ENCODE results near the gene CNPY4. TPM values are rescaled to one million over a fixed set of nuclear protein-coding genes. Genes with fewer than 3 reads are reported as not detected.

CNPY4 gene
- polyA plus RNA-seq, 3 donors: 6.2 to 6.8 (median 6.2) TPM

GRCh38 chr7:100163006-100163531 lies 43.6 kb downstream of the CNPY4 start:
- H3K27ac ChIP-seq (ENCODE audit: low read depth in 1 of 2, low read length in 2 of 2): no peak overlapping the region
- no peaks in the 10 kb centered on the region for H4K20me1 ChIP-seq (ENCODE audit: insufficient read depth, low read length)
- H2AFZ ChIP-seq (ENCODE audit: insufficient read depth, low read depth, low read length, poor library complexity, severe bottlenecking): no peak overlapping the region
- no peak overlapping the region for H3K27ac Mint-ChIP-seq
- no peak for DNase-seq
- H3K36me3 ChIP-seq (replicated peaks in 1 of 2; ENCODE audit: control insufficient read depth in 1 of 2, insufficient read depth in 2 of 2, low read length in 2 of 2): no peaks in the 10 kb centered on the region
- WGBS (ENCODE audit: insufficient coverage): 97% methylated on average over 5 of the region's 6 CpGs
- H3K4me2 ChIP-seq (replicated peaks; ENCODE audit: extremely low read depth, low read length, poor library complexity, severe bottlenecking): no peak overlapping the region
- peaks cover 25% of the 10 kb centered on the region for H3K4me1 Mint-ChIP-seq
- peaks cover 5% of the 10 kb centered on the region for H3K79me2 ChIP-seq (ENCODE audit: insufficient read depth, low read length)
- peaks cover 0 to 4% of the 10 kb centered on the region in 2 donors for H3K36me3 Mint-ChIP-seq
- H3K27me3 ChIP-seq (ENCODE audit: control insufficient read depth in 2 of 2, insufficient read depth in 2 of 2, low read length in 2 of 2): peaks cover 15 to 27% of the 10 kb centered on the region in 2 donors
- no peak overlapping the region for H3K4me3 Mint-ChIP-seq
- H3K9me3 ChIP-seq (replicated peaks in 1 of 2; ENCODE audit: control insufficient read depth in 1 of 2, insufficient read depth in 1 of 2, low read length in 2 of 2): peaks cover 0 to 6% of the 10 kb centered on the region in 2 donors
- H3K4me1 ChIP-seq (ENCODE audit: control insufficient read depth in 1 of 2, insufficient read depth in 2 of 2, low read length in 2 of 2): peaks cover 23% of the 10 kb centered on the region in 2 donors
- no peak overlapping the region for H3K4me3 ChIP-seq (replicated peaks in 1 of 3; ENCODE audit: low read depth in 2 of 3, low read length in 3 of 3)
- intact Hi-C loops (cut with micrococcal nuclease): no loop called here
- no peak for TF ChIP-seq CTCF (IDR thresholded peaks at IDR 0.05)
- no peak overlapping the region for H3K9ac ChIP-seq (ENCODE audit: insufficient read depth, low read length, poor library complexity, severe bottlenecking)
- H3K9me3 Mint-ChIP-seq: peaks cover 0 to 8% (median 2%) of the 10 kb centered on the region in 7 donors
- peaks cover 31 to 53% (median 43%) of the 10 kb centered on the region in 3 donors for H3K27me3 Mint-ChIP-seq (ENCODE audit: low read depth in 3 of 3)

DNA sequence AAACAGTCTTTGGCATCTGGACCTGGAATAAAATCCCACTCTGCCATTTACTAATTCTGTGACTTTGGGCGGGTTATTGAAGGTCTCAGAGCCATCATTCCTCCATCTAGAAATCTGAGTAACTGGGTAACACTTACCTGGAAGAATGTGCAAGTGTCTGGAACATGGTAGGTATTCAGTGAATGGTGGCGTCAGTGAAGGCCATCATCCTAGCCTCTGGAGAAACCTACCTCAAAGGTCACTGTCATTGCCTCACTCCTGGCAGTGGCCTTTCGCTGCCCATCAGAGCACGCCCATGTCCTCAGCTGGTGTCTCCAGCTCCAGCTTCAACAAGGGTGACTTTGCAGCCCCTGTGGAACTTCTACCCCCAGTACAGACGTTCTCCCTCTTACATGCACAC lies 44.4 kb downstream of the CNPY4 start:
- intact Hi-C loops (cut with micrococcal nuclease): no loop called here

More for the DNA sequence above, 44.4 kb downstream of the CNPY4 start:
- no peak for TF ChIP-seq CTCF (IDR thresholded peaks at IDR 0.05)
- Mint-ChIP-seq H3K36me3 (peaks cover 0 to 7% of the 10 kb centered on the region in 2 donors), H3K27me3 (ENCODE audit: low read depth in 3 of 3) (peaks cover 39 to 61% (median 51%) of the 10 kb centered on the region in 3 donors), H3K4me1 (peaks cover 30% of the 10 kb centered on the region), H3K27ac (no peak overlapping the region), H3K4me3 (no peak overlapping the region), H3K9me3 (peaks cover 0 to 11% (median 6%) of the 10 kb centered on the region in 7 donors)
- Histone ChIP-seq H4K20me1 (ENCODE audit: insufficient read depth, low read length) (no peaks in the 10 kb centered on the region), H3K4me3 (replicated peaks in 1 of 3; ENCODE audit: low read depth in 2 of 3, low read length in 3 of 3) (no peak overlapping the region), H3K9ac (ENCODE audit: insufficient read depth, low read length, poor library complexity, severe bottlenecking) (no peak overlapping the region), H3K9me3 (replicated peaks in 1 of 2; ENCODE audit: control insufficient read depth in 1 of 2, insufficient read depth in 1 of 2, low read length in 2 of 2) (peaks cover 0 to 6% of the 10 kb centered on the region in 2 donors), H3K79me2 (ENCODE audit: insufficient read depth, low read length) (no peaks in the 10 kb centered on the region), H2AFZ (ENCODE audit: insufficient read depth, low read depth, low read length, poor library complexity, severe bottlenecking) (no peak overlapping the region), H3K36me3 (replicated peaks in 1 of 2; ENCODE audit: control insufficient read depth in 1 of 2, insufficient read depth in 2 of 2, low read length in 2 of 2) (no peaks in the 10 kb centered on the region), H3K27ac (ENCODE audit: low read depth in 1 of 2, low read length in 2 of 2) (no peak overlapping the region), H3K4me2 (replicated peaks; ENCODE audit: extremely low read depth, low read length, poor library complexity, severe bottlenecking) (no peak overlapping the region), H3K4me1 (ENCODE audit: control insufficient read depth in 1 of 2, insufficient read depth in 2 of 2, low read length in 2 of 2) (peaks cover 27 to 28% of the 10 kb centered on the region in 2 donors), H3K27me3 (ENCODE audit: control insufficient read depth in 2 of 2, insufficient read depth in 2 of 2, low read length in 2 of 2) (peaks cover 17 to 35% of the 10 kb centered on the region in 2 donors)
- 100% methylated on average over 4 of the region's 5 CpGs for WGBS (ENCODE audit: insufficient coverage)
- DNase-seq: no peak
